Lower lobe of right lung (tissue), 2 donors: ENCODE results near the gene SCN2B. TPM values are rescaled to one million over a fixed set of nuclear protein-coding genes. Genes with fewer than 3 reads are reported as not detected.

Source experiments
- ATAC-seq, 2 donors: fragments of 200-7000 bp; cut with Tn5 transposase; one replicate each; pipeline ENCODE4 v1.9.1; 2020 to 2022; ENCODE audit warnings: mild to moderate bottlenecking in 2 of 2, moderate library complexity in 2 of 2
- DNase-seq: peaks from one replicate; pipeline ENCODE4 v3.0.0-alpha.2; 2020
- H3K27ac ChIP-seq: fragments of 200-600 bp; one replicate; pipeline ENCODE4 v1.8.0; 2022
- H3K27me3 ChIP-seq: fragments of 200-600 bp; one replicate; pipeline ENCODE4 v1.8.0; 2022; ENCODE audit warnings: low read depth
- H3K36me3 ChIP-seq: fragments of 200-600 bp; one replicate; pipeline ENCODE4 v1.8.0; 2022; ENCODE audit warnings: mild to moderate bottlenecking
- H3K4me1 ChIP-seq: fragments of 200-600 bp; one replicate; pipeline ENCODE4 v1.8.0; 2022
- H3K4me3 ChIP-seq: fragments of 200-600 bp; one replicate; pipeline ENCODE4 v1.8.0; 2022; ENCODE audit warnings: mild to moderate bottlenecking
- H3K9me3 ChIP-seq: fragments of 200-600 bp; one replicate; pipeline ENCODE4 v1.8.0; 2022
- intact Hi-C: fragments of 100-400 bp; cut with DNase I; formaldehyde crosslinking; loops from one replicate; pipeline ENCODE4 v1.11.0; 2022
- total RNA-seq: library from RNA; stranded (reverse); fragmentation: NEBNext Ultra II Directional; extraction: Animal tissue kit (Norgen Biotek cat#: 25700); gene quantifications from one replicate; pipeline ENCODE4 v1.2.1, GENCODE V29; 2021
- TF ChIP-seq, protein P1 (sequence below): fragments of 200-600 bp; IDR thresholded peaks from one replicate; pipeline ENCODE4 v1.8.0; 2022; ENCODE audit warnings: antibody characterized with exemption, mild to moderate bottlenecking
- donor health status: DM: no; HTN: yes; CAD: no; lungs with severe emphysema.

SCN2B gene
- total RNA-seq, 1 donor from 2014 or later, result 1.6 TPM

DNA sequence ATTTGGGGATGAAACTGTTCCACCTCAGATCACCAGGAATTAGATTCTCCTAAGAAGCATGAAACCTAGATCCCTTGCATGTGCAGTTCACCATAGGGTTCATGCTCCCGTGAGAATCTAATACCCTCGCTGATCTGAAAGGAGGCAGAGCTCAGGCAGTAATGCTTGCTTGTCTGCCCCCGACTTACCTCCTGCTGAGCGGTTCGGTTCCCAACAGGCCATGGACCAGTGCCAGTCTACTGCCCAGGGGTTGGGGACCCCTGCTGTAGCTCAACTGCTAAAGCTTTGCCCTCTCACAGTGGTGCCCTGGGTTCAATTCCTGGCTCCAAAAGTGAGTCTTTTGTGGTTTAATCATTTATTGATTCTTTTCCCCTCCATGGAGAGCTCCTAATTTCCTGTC, 45.0 kb upstream of the SCN2B start:
- TF ChIP-seq, protein P1, sequence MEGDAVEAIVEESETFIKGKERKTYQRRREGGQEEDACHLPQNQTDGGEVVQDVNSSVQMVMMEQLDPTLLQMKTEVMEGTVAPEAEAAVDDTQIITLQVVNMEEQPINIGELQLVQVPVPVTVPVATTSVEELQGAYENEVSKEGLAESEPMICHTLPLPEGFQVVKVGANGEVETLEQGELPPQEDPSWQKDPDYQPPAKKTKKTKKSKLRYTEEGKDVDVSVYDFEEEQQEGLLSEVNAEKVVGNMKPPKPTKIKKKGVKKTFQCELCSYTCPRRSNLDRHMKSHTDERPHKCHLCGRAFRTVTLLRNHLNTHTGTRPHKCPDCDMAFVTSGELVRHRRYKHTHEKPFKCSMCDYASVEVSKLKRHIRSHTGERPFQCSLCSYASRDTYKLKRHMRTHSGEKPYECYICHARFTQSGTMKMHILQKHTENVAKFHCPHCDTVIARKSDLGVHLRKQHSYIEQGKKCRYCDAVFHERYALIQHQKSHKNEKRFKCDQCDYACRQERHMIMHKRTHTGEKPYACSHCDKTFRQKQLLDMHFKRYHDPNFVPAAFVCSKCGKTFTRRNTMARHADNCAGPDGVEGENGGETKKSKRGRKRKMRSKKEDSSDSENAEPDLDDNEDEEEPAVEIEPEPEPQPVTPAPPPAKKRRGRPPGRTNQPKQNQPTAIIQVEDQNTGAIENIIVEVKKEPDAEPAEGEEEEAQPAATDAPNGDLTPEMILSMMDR, result no peak
- Histone ChIP-seq H3K4me1 (peaks cover 21% of the 10 kb centered on the region), H3K27me3 (no peaks in the 10 kb centered on the region), H3K27ac (no peak overlapping the region), H3K9me3 (no peaks in the 10 kb centered on the region), H3K36me3 (no peaks in the 10 kb centered on the region), H3K4me3 (no peak overlapping the region)
- ATAC-seq (no peak), DNase-seq (no peak)
- intact Hi-C loops, result no loop called here

DNA sequence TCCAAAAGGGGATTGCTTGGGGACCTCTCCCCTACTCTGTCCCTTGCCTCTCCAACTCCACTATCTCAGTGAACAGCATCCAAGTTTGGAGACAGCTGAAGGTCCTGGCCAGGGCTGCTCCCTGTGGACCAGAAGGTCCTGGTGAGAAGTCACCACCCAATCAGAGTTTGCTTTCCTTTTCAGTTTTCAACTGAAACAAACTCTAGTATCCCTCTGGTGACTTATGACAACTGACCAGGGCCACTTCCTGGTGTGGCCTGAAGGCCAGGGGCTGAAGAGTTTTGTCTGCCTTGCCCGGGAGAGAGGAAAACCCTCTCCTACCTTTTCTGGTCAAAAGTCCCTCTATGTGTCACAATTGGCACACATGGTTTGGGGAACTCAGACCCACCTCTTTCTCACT, 43.3 kb upstream of the SCN2B start:
- H3K27ac ChIP-seq, result peak overlapping the region; percentile 18
- no peak for ATAC-seq
- peaks cover 17% of the 10 kb centered on the region for H3K4me1 ChIP-seq
- H3K36me3 ChIP-seq, result no peaks in the 10 kb centered on the region
- peak overlapping the region; percentile 4 for H3K4me3 ChIP-seq
- TF ChIP-seq, protein P1, result no peak
- H3K27me3 ChIP-seq, result no peaks in the 10 kb centered on the region
- H3K9me3 ChIP-seq, result no peaks in the 10 kb centered on the region
- DNase-seq, result no peak
- intact Hi-C loops, result no loop called here

DNA sequence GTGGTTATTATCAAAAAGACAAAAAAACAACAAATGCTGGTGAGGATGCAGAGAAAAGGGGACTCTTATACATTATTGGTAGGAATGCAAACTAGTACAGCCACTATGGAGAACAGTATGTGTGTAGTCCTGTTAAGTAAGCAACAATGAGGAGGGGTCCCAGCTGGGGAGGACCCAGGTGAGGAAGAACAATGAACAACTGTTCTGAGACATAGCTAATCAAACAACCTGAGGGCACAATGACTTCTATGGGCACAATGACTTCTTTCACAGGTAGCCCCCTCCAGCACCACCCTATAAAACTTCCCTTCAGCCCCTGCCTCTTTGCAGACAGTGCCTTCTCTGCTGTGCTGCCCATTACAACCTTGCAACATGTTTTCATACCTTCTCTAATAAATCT, 42.8 kb upstream of the SCN2B start:
- DNase-seq, result no peak
- H3K27me3 ChIP-seq, result no peaks in the 10 kb centered on the region
- no peaks in the 10 kb centered on the region for H3K36me3 ChIP-seq
- no peak for ATAC-seq
- H3K4me3 ChIP-seq, result no peak overlapping the region
- no peaks in the 10 kb centered on the region for H3K9me3 ChIP-seq
- H3K4me1 ChIP-seq, result peaks cover 17% of the 10 kb centered on the region
- TF ChIP-seq, protein P1, result no peak
- intact Hi-C loops, result no loop called here
- H3K27ac ChIP-seq, result peak overlapping the region; percentile 18

DNA sequence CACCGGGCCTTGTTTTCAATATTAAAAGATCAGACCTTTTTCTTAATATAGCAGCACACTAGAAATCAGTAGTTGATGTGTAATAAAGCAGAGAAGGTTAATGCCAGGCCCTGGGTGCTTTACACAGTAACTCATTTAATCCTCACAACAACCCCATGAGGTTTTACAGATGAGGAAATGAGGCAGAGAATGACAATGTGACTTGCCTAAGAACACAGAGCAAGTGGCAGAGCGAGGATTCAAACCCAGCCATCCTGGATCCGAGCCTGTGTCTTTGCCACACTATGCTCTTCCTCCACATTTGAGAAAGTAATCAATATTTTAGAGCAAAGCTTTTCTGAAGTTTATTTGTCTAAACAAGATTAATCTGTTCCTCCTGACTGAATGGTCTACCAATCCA, 41.1 kb upstream of the SCN2B start:
- ATAC-seq (no peak), DNase-seq (no peak)
- H3K36me3 ChIP-seq, result no peaks in the 10 kb centered on the region
- peak overlapping the region; percentile 9 for H3K27ac ChIP-seq
- no peaks in the 10 kb centered on the region for H3K9me3 ChIP-seq
- peak overlapping the region; percentile 4 for H3K4me3 ChIP-seq
- no peaks in the 10 kb centered on the region for H3K27me3 ChIP-seq
- H3K4me1 ChIP-seq, result peaks cover 32% of the 10 kb centered on the region
- intact Hi-C loops, result no loop called here
- TF ChIP-seq, protein P1, result no peak

DNA sequence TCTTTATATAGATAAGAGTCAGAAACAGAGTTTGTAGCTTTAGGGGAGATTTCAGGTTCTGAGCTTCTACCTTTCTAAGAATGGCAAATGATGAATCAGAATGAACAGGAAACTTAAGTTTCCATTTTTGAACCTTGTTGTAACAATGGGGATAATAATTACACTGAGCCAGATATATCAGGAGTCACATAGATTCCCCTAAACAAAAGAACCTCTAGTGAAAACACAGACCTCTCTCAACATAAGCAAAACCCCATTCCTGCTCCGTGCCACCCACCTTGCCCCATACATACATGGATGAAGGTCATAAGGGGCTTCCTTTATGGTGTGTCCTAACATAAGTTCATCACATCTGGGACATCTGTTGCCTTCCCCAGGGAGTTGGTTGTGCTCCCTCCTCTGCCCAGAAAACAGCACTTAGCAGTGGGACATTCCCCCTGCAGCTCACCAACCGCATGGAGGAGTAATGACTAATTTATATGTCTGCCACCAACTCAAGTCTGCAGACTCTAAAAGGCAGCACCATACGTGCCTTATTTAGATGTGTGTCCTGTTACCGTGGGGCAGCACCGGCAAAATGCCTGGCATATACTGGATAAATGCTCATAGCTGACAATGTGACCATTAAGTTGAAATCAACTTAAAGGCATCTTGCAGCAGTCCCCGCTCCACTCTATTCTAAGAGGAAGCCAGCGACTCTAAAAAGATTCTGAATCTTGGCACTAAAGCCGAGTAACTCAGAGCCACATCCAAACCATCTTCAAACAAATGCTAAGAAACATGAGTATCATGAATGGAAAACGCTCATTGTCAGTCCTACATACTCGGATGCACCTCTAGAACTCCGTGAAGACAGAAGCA, 40.4 kb upstream of the SCN2B start:
- Histone ChIP-seq H3K4me3 (peak overlapping the region; percentile 4), H3K4me1 (peaks cover 39% of the 10 kb centered on the region), H3K27me3 (no peaks in the 10 kb centered on the region), H3K9me3 (no peaks in the 10 kb centered on the region), H3K36me3 (no peaks in the 10 kb centered on the region), H3K27ac (peak overlapping the region; percentile 9)
- intact Hi-C loops, result no loop called here
- no peak for DNase-seq
- TF ChIP-seq, protein P1, result no peak
- no peak for ATAC-seq
